Keratinocyte (primary cell): ENCODE data around the gene TFG. TPM values are rescaled to one million over a fixed set of nuclear protein-coding genes. Genes with fewer than 3 reads are reported as not detected.

Experiments
- DNase-seq: peaks from one replicate; pipeline ENCODE4 v3.0.0-alpha.2; 2011; ENCODE audit warnings: low read depth, missing footprints, low spot score
- FAIRE-seq: peaks from 2 replicates; lab custom pipeline; 2011; peaks lifted over from hg19 to GRCh38; lab: Jason Lieb, UNC
- H2AFZ ChIP-seq: 2 replicates; pipeline ENCODE4 v1.6.0; 2012; ENCODE audit warnings: low read length, control low read depth, inconsistent platforms; ENCODE audit not compliant: control insufficient read depth
- H3K27ac ChIP-seq: 2 replicates; pipeline ENCODE4 v1.5.1; 2011; ENCODE audit warnings: low read length; ENCODE audit not compliant: control insufficient read depth, insufficient read depth
- H3K27me3 ChIP-seq: 3 replicates; pipeline ENCODE4 v1.6.0; 2011; ENCODE audit warnings: low read length; ENCODE audit not compliant: control insufficient read depth, insufficient read depth; ENCODE audit errors: extremely low read depth
- H3K36me3 ChIP-seq, 2 experiments: 2 replicates in 1 of 2; 3 replicates in 1 of 2; pipeline ENCODE4 v1.5.1; 2011; ENCODE audit warnings: low read length in 2 of 2, mild to moderate bottlenecking in 1 of 2; ENCODE audit not compliant: control insufficient read depth in 2 of 2, insufficient read depth in 2 of 2; ENCODE audit errors: extremely low read depth in 1 of 2
- H3K4me1 ChIP-seq: 3 replicates; pipeline ENCODE4 v1.5.1; 2011; ENCODE audit warnings: low read length; ENCODE audit not compliant: control insufficient read depth, insufficient read depth; ENCODE audit errors: extremely low read depth
- H3K4me2 ChIP-seq: 3 replicates; pipeline ENCODE4 v1.6.0; 2011; ENCODE audit warnings: low read depth, low read length; ENCODE audit not compliant: control insufficient read depth, insufficient read depth; ENCODE audit errors: extremely low read depth
- H3K4me3 ChIP-seq, 3 experiments: fragments of 200-600 bp in 1 of 3; sonication (generic) in 1 of 3; 2 replicates in 2 of 3; 3 replicates in 1 of 3; pipeline ENCODE4 v1.5.1; 2011 to 2016; ENCODE audit warnings: low read length in 3 of 3, mild to moderate bottlenecking in 3 of 3, control low read depth in 2 of 3, inconsistent platforms in 1 of 3, low read depth in 1 of 3, mixed read lengths in 1 of 3, mixed run types in 1 of 3, moderate library complexity in 1 of 3; ENCODE audit not compliant: control insufficient read depth in 2 of 3, insufficient read depth in 2 of 3; ENCODE audit errors: extremely low read depth in 1 of 3
- H3K79me2 ChIP-seq: 2 replicates; pipeline ENCODE4 v1.6.0; 2012; ENCODE audit warnings: low read length; ENCODE audit not compliant: control insufficient read depth, insufficient read depth
- H3K9ac ChIP-seq: 3 replicates; pipeline ENCODE4 v1.6.0; 2011; ENCODE audit warnings: low read length; ENCODE audit not compliant: control insufficient read depth, insufficient read depth; ENCODE audit errors: extremely low read depth
- H3K9me1 ChIP-seq: 3 replicates; pipeline ENCODE4 v1.6.0; 2011; ENCODE audit warnings: low read length; ENCODE audit not compliant: control insufficient read depth, insufficient read depth; ENCODE audit errors: extremely low read depth
- H3K9me3 ChIP-seq: 2 replicates; pipeline ENCODE4 v1.5.1; 2012; ENCODE audit warnings: low read depth, low read length; ENCODE audit not compliant: control insufficient read depth
- H4K20me1 ChIP-seq: 3 replicates; pipeline ENCODE4 v1.6.0; 2011; ENCODE audit warnings: low read length; ENCODE audit not compliant: control insufficient read depth, insufficient read depth; ENCODE audit errors: extremely low read depth
- EZH2 ChIP-seq: IDR thresholded peaks from one replicate; pipeline ENCODE4 v1.6.1; 2012; ENCODE audit warnings: inconsistent platforms, mild to moderate bottlenecking, low read length, moderate library complexity
- dilution Hi-C: fragments of 300-500 bp; cut with MboI; formaldehyde crosslinking; loops from one replicate; pipeline ENCODE4 v1.7.0; 2020; ENCODE audit warnings: low sequenced_read_pairs; ENCODE audit not compliant: extremely low pct_ligation_motif_present
- polyA plus RNA-seq, 5 experiments: library from polyadenylated mRNA; depleted of rRNA in 3 of 5; stranded (reverse) in 3 of 5; stranded (forward) in 1 of 5; unstranded in 1 of 5; fragments of >200 nt; gene quantifications; 1 replicate in 1 of 5; 2 replicates in 3 of 5; 3 replicates in 1 of 5; pipeline versions ENCODE4 v1.2.1 to v1.2.3, GENCODE V29; 2011 to 2012; ENCODE audit warnings: missing spikeins in 2 of 5, low read depth in 1 of 5, low replicate concordance in 1 of 5
- TF ChIP-seq, protein P1 (sequence below), 3 experiments: IDR thresholded peaks in 1 of 3; conservative IDR thresholded peaks in 1 of 3; optimal IDR thresholded peaks in 1 of 3; 2 replicates in 2 of 3; 3 replicates in 1 of 3; pipeline versions ENCODE3 to v1.5.1; 2011; ENCODE audit warnings: low read length in 3 of 3, mild to moderate bottlenecking in 3 of 3, moderate library complexity in 2 of 3, control low read depth in 1 of 3, inconsistent platforms in 1 of 3; ENCODE audit not compliant: insufficient read depth in 2 of 3; ENCODE audit errors: extremely low read depth in 1 of 3

Gene TFG
- polyA plus RNA-seq, 1 donor (not counting 4 experiments of a cell fraction or from before 2014, with no cell fraction given) = 177 TPM

DNA sequence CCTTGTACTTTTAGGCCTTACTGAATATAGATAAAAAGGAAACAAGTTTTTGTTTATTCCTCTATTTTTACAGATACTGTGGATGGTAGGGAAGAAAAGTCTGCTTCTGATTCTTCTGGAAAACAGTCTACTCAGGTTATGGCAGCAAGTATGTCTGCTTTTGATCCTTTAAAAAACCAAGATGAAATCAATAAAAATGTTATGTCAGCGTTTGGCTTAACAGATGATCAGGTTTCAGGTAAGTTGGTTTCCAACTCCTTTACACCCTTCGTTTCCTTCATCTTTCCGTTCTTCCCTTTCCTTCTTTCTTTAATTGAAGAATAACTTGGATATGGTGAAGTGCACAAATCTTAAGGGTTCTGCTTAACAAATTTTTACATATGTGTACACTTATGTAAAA is 23.1 kb downstream of the TFG start:
- TF ChIP-seq, protein P1, sequence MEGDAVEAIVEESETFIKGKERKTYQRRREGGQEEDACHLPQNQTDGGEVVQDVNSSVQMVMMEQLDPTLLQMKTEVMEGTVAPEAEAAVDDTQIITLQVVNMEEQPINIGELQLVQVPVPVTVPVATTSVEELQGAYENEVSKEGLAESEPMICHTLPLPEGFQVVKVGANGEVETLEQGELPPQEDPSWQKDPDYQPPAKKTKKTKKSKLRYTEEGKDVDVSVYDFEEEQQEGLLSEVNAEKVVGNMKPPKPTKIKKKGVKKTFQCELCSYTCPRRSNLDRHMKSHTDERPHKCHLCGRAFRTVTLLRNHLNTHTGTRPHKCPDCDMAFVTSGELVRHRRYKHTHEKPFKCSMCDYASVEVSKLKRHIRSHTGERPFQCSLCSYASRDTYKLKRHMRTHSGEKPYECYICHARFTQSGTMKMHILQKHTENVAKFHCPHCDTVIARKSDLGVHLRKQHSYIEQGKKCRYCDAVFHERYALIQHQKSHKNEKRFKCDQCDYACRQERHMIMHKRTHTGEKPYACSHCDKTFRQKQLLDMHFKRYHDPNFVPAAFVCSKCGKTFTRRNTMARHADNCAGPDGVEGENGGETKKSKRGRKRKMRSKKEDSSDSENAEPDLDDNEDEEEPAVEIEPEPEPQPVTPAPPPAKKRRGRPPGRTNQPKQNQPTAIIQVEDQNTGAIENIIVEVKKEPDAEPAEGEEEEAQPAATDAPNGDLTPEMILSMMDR (optimal IDR thresholded peaks at IDR 0.05 in 1 of 3, IDR thresholded peaks at IDR 0.05 in 1 of 3, conservative IDR thresholded peaks at IDR 0.05 in 1 of 3; ENCODE audit: extremely low read depth in 1 of 3, insufficient read depth in 2 of 3, low read length in 3 of 3) = no peak
- no peak for TF ChIP-seq EZH2
- Histone ChIP-seq H3K9ac (no peak overlapping the region), H3K4me1 (no peaks in the 10 kb centered on the region), H2AFZ (no peak overlapping the region), H3K27me3 (no peaks in the 10 kb centered on the region), H3K27ac (no peak overlapping the region), H3K36me3 (peaks cover 20 to 37% of the 10 kb centered on the region in 2 experiments), H3K79me2 (peaks cover 60% of the 10 kb centered on the region), H3K9me3 (no peaks in the 10 kb centered on the region), H3K4me3 (no peak overlapping the region), H3K9me1 (no peaks in the 10 kb centered on the region), H4K20me1 (peaks cover 5% of the 10 kb centered on the region), H3K4me2 (no peak overlapping the region)
- no peak for DNase-seq
- dilution Hi-C loops = no loop called here
- no peak for FAIRE-seq

DNA sequence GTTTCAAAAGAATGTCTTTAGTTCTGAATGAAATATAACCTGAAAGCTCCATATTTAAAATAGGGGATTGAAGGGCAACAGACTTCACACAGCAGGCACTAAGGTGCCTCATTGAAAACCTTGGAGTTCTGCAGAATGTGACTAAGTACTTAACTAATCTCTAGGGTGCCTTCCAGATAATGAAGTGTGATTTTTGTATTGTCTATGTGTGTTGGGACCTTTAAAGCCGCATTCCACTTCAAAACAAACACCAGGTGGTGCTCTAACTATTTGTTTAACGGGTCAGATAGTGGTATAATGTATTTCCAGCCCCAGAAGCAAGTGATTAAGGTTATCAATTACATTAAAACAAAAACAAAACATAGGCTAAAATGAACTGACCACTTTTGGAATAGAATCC is 28.0 kb downstream of the TFG start:
- H3K9ac ChIP-seq = no peak overlapping the region
- peak; percentile 48 for FAIRE-seq
- no peaks in the 10 kb centered on the region for H3K9me1 ChIP-seq
- no peak overlapping the region for H3K4me3 ChIP-seq
- dilution Hi-C loops = no loop called here
- peaks cover 2% of the 10 kb centered on the region for H4K20me1 ChIP-seq
- no peak overlapping the region for H2AFZ ChIP-seq
- H3K36me3 ChIP-seq = peaks cover 26 to 33% of the 10 kb centered on the region in 2 experiments
- H3K4me2 ChIP-seq = no peak overlapping the region
- no peak for DNase-seq
- no peaks in the 10 kb centered on the region for H3K27me3 ChIP-seq
- H3K9me3 ChIP-seq = no peaks in the 10 kb centered on the region
- TF ChIP-seq, protein P1 (optimal IDR thresholded peaks at IDR 0.05 in 1 of 3, IDR thresholded peaks at IDR 0.05 in 1 of 3, conservative IDR thresholded peaks at IDR 0.05 in 1 of 3; ENCODE audit: extremely low read depth in 1 of 3, insufficient read depth in 2 of 3, low read length in 3 of 3) = peak in 2 of 3 experiments; percentile 11 to 39
- TF ChIP-seq EZH2 = no peak
- H3K4me1 ChIP-seq = no peaks in the 10 kb centered on the region
- H3K79me2 ChIP-seq = peaks cover 40% of the 10 kb centered on the region
- no peak overlapping the region for H3K27ac ChIP-seq
